GM21576 (cell line): ENCODE data around the gene PALD1.

Experiments used
- ATAC-seq: cut with Tn5 transposase; IDR thresholded peaks from one replicate; pipeline ENCODE4 v1.9.1; 2021; ENCODE audit warnings: mild to moderate bottlenecking, moderate library complexity; ENCODE audit not compliant: unreplicated experiment

PALD1 gene

GRCh38 chr10:70551971-70552422 lies 73.4 kb downstream of the PALD1 start:
- ATAC-seq = no peak

- no peak for ATAC-seq
Measured at GRCh38 chr10:70552586-70552985, 74.0 kb downstream of the PALD1 start.

GRCh38 chr10:70555371-70555770 lies 76.8 kb downstream of the PALD1 start:
- ATAC-seq = no peak

- ATAC-seq = no peak
Measured at GRCh38 chr10:70557086-70557845, 78.7 kb downstream of the PALD1 start.

GRCh38 chr10:70557876-70558275 lies 79.3 kb downstream of the PALD1 start:
- ATAC-seq = no peak

- ATAC-seq = no peak
Measured at GRCh38 chr10:70558295-70558694, 79.7 kb downstream of the PALD1 start.

- no peak for ATAC-seq
Measured at GRCh38 chr10:70558871-70559810, 80.6 kb downstream of the PALD1 start.

- ATAC-seq = no peak
Measured at GRCh38 chr10:70559861-70560260, 81.3 kb downstream of the PALD1 start.

- no peak for ATAC-seq
Measured at GRCh38 chr10:70560511-70560941, 82.0 kb downstream of the PALD1 start.

GRCh38 chr10:70561070-70561469 lies 82.5 kb downstream of the PALD1 start:
- no peak for ATAC-seq

GRCh38 chr10:70561558-70561957 lies 83.0 kb downstream of the PALD1 start:
- no peak for ATAC-seq

- no peak for ATAC-seq
Measured at GRCh38 chr10:70562036-70562755, 83.6 kb downstream of the PALD1 start.

- no peak for ATAC-seq
Measured at GRCh38 chr10:70563230-70563629, 84.7 kb downstream of the PALD1 start.

- no peak for ATAC-seq
Measured at GRCh38 chr10:70564113-70564725, 85.7 kb downstream of the PALD1 start.

- no peak for ATAC-seq
Measured at GRCh38 chr10:70564901-70565351, 86.4 kb downstream of the PALD1 start.

GRCh38 chr10:70565556-70566514 lies 87.3 kb downstream of the PALD1 start:
- ATAC-seq = no peak

GRCh38 chr10:70566515-70567290 lies 88.1 kb downstream of the PALD1 start:
- ATAC-seq = no peak

- ATAC-seq = no peak
Measured at GRCh38 chr10:70567603-70568002, 89.0 kb downstream of the PALD1 start.

GRCh38 chr10:70568113-70568512 lies 89.5 kb downstream of the PALD1 start:
- no peak for ATAC-seq
